WTC11 (cell line): ENCODE results near the gene PTPN2.

ENCODE experiments used
- ATF1 ChIP-seq: sonication (generic); formaldehyde crosslinking; IDR thresholded peaks from 2 replicates; pipeline ENCODE4 v1.8.1; 2023; ENCODE audit warnings: mild to moderate bottlenecking, moderate library complexity, missing genetic modification reagents
- CTCF ChIP-seq: fragments of 200-600 bp; IDR thresholded peaks from 2 replicates; pipeline ENCODE4 v1.8.0; 2022; ENCODE audit warnings: antibody characterized with exemption
- EMX1 ChIP-seq: fragments of 250-450 bp; sonication (Bioruptor Pico); IDR thresholded peaks from 2 replicates; pipeline ENCODE4 v1.8.0; 2021; ENCODE audit warnings: mild to moderate bottlenecking
- GABPB1 ChIP-seq: sonication (generic); formaldehyde crosslinking; IDR thresholded peaks from 2 replicates; pipeline ENCODE4 v1.8.1; 2023; ENCODE audit warnings: mild to moderate bottlenecking, missing genetic modification reagents
- GTF2I ChIP-seq: fragments of 250-450 bp; sonication (Bioruptor Pico); conservative IDR thresholded peaks from 2 replicates; pipeline ENCODE4 v1.4.0; 2021; ENCODE audit warnings: mild to moderate bottlenecking
- MLX ChIP-seq: sonication (generic); formaldehyde crosslinking; IDR thresholded peaks from 2 replicates; pipeline ENCODE4 v1.8.1; 2023; ENCODE audit warnings: mild to moderate bottlenecking, missing genetic modification reagents, moderate library complexity
- MYBL2 ChIP-seq: sonication (generic); formaldehyde crosslinking; IDR thresholded peaks from 2 replicates; pipeline ENCODE4 v1.8.1; 2023; ENCODE audit warnings: mild to moderate bottlenecking, moderate library complexity, missing genetic modification reagents
- SMAD3 ChIP-seq: sonication (generic); formaldehyde crosslinking; IDR thresholded peaks from 2 replicates; pipeline ENCODE4 v1.8.0; 2022; ENCODE audit warnings: missing genetic modification reagents, mild to moderate bottlenecking, borderline replicate concordance
- ZNF232 ChIP-seq: sonication (generic); formaldehyde crosslinking; IDR thresholded peaks from 2 replicates; pipeline ENCODE4 v1.8.0; 2022; ENCODE audit warnings: mild to moderate bottlenecking, missing genetic modification reagents
- ZNF281 ChIP-seq: sonication (generic); formaldehyde crosslinking; IDR thresholded peaks from 2 replicates; pipeline ENCODE4 v1.8.0; 2023; ENCODE audit warnings: mild to moderate bottlenecking, missing genetic modification reagents
- ZNF425 ChIP-seq: fragments of 250-450 bp; sonication (Bioruptor Pico); conservative IDR thresholded peaks from 2 replicates; pipeline ENCODE4 v1.9.0; 2021; ENCODE audit warnings: mild to moderate bottlenecking

GRCh38 chr18:12820506-12820905 lies 63.5 kb downstream of the PTPN2 start:
- no peak for TF ChIP-seq CTCF
- no peak for TF ChIP-seq MYBL2
- no peak for TF ChIP-seq EMX1 (CRISPR knock-in tag)
- TF ChIP-seq ZNF281 (CRISPR knock-in tag) = no peak
- TF ChIP-seq GABPB1 (CRISPR knock-in tag) = no peak
- no peak for TF ChIP-seq ZNF425 (CRISPR knock-in tag)
- TF ChIP-seq SMAD3 = no peak
- TF ChIP-seq GTF2I (CRISPR knock-in tag) = no peak
- no peak for TF ChIP-seq ZNF232
- TF ChIP-seq ATF1 (CRISPR knock-in tag) = no peak
- TF ChIP-seq MLX (CRISPR knock-in tag) = no peak
